SJCRH30 (cell line): ENCODE measurements around the gene DAGLA. TPM values are rescaled to one million over a fixed set of nuclear protein-coding genes. Genes with fewer than 3 reads are reported as not detected.
A peak's percentile ranks its signal among the peaks of the same experiment; 100 is the strongest.

ENCODE experiments used
- DNase-seq, 2 experiments: peaks; one replicate each; pipeline ENCODE4 v3.0.0-alpha.2; 2015 to 2020
- H3K27ac ChIP-seq: fragments of 250-450 bp; sonication (Bioruptor Pico); 2 replicates; pipeline ENCODE4 v1.5.1; 2020; ENCODE audit warnings: mild to moderate bottlenecking, moderate library complexity
- H3K27me3 ChIP-seq: fragments of 250-450 bp; sonication (Bioruptor Pico); 2 replicates; pipeline ENCODE4 v1.5.1; 2020; ENCODE audit warnings: mild to moderate bottlenecking, moderate library complexity
- H3K36me3 ChIP-seq: fragments of 250-450 bp; sonication (Bioruptor Pico); 2 replicates; pipeline ENCODE4 v1.5.1; 2020; ENCODE audit warnings: mild to moderate bottlenecking, moderate library complexity
- H3K4me1 ChIP-seq: fragments of 250-450 bp; sonication (Bioruptor Pico); 2 replicates; pipeline ENCODE4 v1.5.1; 2020; ENCODE audit warnings: mild to moderate bottlenecking, moderate library complexity
- H3K4me3 ChIP-seq: fragments of 250-450 bp; sonication (Bioruptor Pico); 2 replicates; pipeline ENCODE4 v1.5.1; 2020; ENCODE audit warnings: mild to moderate bottlenecking, moderate library complexity
- H3K9me3 ChIP-seq: fragments of 250-450 bp; sonication (Bioruptor Pico); replicated peaks from 2 replicates; pipeline ENCODE4 v1.5.1; 2020; ENCODE audit warnings: mild to moderate bottlenecking, moderate library complexity
- total RNA-seq: library from RNA; depleted of rRNA; stranded (reverse); fragments of >200 nt; shearing (Covaris generic); gene quantifications from 2 replicates; pipeline ENCODE4 v1.2.3, GENCODE V29; 2014

DAGLA gene
- total RNA-seq, 1 experiment from 2014 or later, result 2.5 TPM

DNA sequence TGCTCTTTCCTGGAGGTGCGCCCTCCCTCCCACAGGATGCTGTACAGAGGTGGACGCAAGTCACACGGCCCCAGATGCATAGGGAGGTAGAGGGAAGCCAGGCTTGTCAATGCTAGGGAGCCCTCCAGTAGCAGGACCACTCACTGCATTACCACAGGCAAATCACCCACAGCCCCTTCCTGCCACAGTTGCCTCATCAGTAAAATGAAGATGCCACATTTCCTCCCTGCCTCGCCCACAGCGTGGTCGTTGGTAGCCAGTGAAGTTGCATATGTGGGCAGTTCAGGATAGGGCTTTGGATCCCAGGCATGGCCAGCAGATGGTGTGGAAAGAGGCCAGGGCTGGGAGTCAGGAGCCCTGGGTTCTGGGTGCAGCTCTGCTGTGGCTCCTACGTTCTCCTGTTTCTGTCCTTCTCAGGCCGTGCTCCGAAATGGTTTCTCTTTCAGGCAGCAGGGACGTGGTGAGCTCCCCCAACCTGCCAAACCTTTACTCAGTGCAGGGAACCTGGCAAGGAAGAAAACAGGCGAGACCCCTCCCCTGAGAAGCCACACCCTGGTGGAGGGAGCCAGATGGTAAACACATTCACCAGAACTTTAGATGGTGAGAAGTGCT is 22.6 kb downstream of the DAGLA start:
- Histone ChIP-seq H3K4me3 (no peak overlapping the region), H3K4me1 (no peaks in the 10 kb centered on the region; the same call in 1 of the 2 replicates)
- DNase-seq, result no peak

GRCh38 chr11:61704838-61705237 is 24.6 kb downstream of the DAGLA start:
- Histone ChIP-seq H3K9me3 (no peaks in the 10 kb centered on the region), H3K4me3 (no peak overlapping the region), H3K27me3 (no peaks in the 10 kb centered on the region), H3K27ac (no peak overlapping the region), H3K4me1 (no peaks in the 10 kb centered on the region; the same call in 1 of the 2 replicates), H3K36me3 (no peaks in the 10 kb centered on the region)
- no peak for DNase-seq

More for the DNA sequence above, 22.6 kb downstream of the DAGLA start:
- Histone ChIP-seq H3K9me3 (no peaks in the 10 kb centered on the region), H3K27me3 (no peaks in the 10 kb centered on the region), H3K36me3 (no peaks in the 10 kb centered on the region), H3K27ac (no peak overlapping the region)

- Histone ChIP-seq H3K4me1 (no peaks in the 10 kb centered on the region), H3K27me3 (no peaks in the 10 kb centered on the region), H3K27ac (no peak overlapping the region)
Observed at GRCh38 chr11:61706452-61707400, 26.5 kb downstream of the DAGLA start.

DNA sequence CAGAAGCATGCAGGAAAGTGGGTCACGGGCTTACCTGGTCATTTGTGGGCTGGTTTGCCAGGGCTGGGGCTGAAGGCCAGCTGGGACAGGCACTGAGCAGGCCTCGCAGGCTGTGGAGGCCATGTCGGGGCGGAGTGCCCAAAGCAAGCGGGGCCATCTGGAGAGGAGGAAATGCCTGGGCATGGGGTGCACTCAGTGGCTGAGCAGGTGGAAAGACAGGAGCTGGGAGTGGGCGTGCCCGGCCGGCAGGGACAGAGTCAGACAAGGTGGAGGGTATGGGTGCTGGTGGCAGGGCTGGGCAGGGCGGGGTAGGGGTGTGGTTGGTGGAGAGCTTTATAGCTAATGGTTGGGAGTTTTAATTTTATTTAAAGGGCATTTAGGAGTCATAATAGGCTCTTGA is 27.4 kb downstream of the DAGLA start:
- no peak for DNase-seq
- Histone ChIP-seq H3K27ac (no peak overlapping the region), H3K4me1 (no peaks in the 10 kb centered on the region), H3K9me3 (no peaks in the 10 kb centered on the region), H3K36me3 (no peaks in the 10 kb centered on the region), H3K4me3 (no peak overlapping the region), H3K27me3 (no peaks in the 10 kb centered on the region)

More at GRCh38 chr11:61706452-61707400, 26.5 kb downstream of the DAGLA start:
- no peak overlapping the region for H3K4me3 ChIP-seq
- DNase-seq, result no peak
- H3K9me3 ChIP-seq, result no peaks in the 10 kb centered on the region
- H3K36me3 ChIP-seq, result no peaks in the 10 kb centered on the region

GRCh38 chr11:61709110-61709509 is 28.9 kb downstream of the DAGLA start:
- Histone ChIP-seq H3K9me3 (no peaks in the 10 kb centered on the region), H3K4me3 (no peak overlapping the region), H3K4me1 (no peaks in the 10 kb centered on the region; the same call in 1 of the 2 replicates)

GRCh38 chr11:61709572-61709971 is 29.4 kb downstream of the DAGLA start:
- Histone ChIP-seq H3K9me3 (no peaks in the 10 kb centered on the region), H3K27me3 (no peaks in the 10 kb centered on the region), H3K4me1 (no peaks in the 10 kb centered on the region; the same call in 1 of the 2 replicates), H3K4me3 (no peak overlapping the region), H3K27ac (no peak overlapping the region), H3K36me3 (no peaks in the 10 kb centered on the region)
- DNase-seq, result no peak

More at GRCh38 chr11:61709110-61709509, 28.9 kb downstream of the DAGLA start:
- Histone ChIP-seq H3K27ac (no peak overlapping the region), H3K36me3 (no peaks in the 10 kb centered on the region), H3K27me3 (no peaks in the 10 kb centered on the region)
- no peak for DNase-seq

DNA sequence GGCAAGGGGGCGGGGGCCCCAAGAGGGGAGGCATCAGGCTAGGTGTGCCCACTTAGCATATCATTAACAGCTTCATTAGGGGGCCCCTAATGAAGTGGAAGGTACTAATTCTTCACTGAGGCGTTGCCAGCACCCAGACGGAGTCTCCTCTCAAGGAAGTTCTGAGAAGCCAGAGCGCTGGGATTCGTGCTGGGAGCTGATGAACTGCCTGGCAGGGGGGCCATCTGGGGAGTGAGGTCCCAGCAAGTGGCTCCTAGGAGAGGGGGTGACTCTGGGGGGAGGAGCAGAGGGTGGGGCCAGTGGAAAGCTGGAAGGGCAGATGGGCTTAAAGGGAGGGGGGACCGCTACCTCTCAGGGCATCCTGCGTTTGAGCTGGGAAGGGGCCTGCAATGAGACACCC is 29.8 kb downstream of the DAGLA start:
- Histone ChIP-seq H3K4me1 (no peaks in the 10 kb centered on the region; the same call in 1 of the 2 replicates), H3K27me3 (no peaks in the 10 kb centered on the region), H3K27ac (no peak overlapping the region), H3K4me3 (no peak overlapping the region), H3K36me3 (no peaks in the 10 kb centered on the region), H3K9me3 (no peaks in the 10 kb centered on the region)
- DNase-seq, result no peak

DNA sequence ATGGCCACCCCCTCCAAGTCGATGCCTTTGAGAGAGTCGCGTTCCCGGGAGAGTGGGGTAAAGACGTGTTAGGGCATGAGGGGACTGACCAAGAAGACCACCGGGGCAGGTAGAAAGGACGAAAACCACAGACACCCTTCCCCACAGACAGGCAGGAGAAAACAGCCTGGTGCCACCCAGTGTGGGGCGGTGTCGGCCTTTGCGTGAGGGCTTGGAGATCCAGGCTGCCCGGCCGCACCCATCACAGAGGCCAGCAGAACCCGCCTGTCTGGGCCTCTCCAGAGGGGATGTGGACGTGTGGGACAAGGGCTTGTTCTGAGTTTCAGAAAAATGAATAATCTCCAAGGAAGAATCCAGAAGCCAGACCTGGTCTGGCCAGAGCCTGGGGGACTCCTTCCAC is 30.8 kb downstream of the DAGLA start:
- no peak overlapping the region for H3K27ac ChIP-seq
- H3K27me3 ChIP-seq, result no peaks in the 10 kb centered on the region
- no peaks in the 10 kb centered on the region; the same call in 1 of the 2 replicates for H3K4me1 ChIP-seq

DNA sequence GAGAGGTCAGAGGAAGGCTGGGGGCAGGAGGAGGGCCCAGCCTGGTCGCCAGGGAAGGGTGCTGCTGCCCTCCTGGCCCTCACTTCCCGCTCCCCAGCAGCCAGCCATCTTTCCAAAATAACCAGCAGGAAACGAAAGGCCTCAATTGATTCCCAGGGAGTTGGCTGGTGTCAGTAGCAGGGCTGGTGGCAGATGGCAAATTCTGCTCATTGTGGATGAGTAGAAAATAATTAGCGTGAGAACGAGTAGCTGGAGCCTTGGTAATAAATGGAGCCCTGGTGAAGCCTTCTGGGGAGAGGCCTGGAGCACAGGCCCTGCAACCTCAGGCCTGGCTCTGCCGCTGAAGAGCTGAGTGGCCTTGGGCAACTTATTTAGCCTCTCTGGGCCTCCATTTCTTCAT is 31.3 kb downstream of the DAGLA start:
- H3K36me3 ChIP-seq, result no peaks in the 10 kb centered on the region
- DNase-seq, result no peak
- H3K4me1 ChIP-seq, result no peaks in the 10 kb centered on the region; the same call in 1 of the 2 replicates
- no peak overlapping the region for H3K27ac ChIP-seq
- H3K4me3 ChIP-seq, result no peak overlapping the region
- no peaks in the 10 kb centered on the region for H3K9me3 ChIP-seq
- H3K27me3 ChIP-seq, result no peaks in the 10 kb centered on the region

More for the DNA sequence above, 30.8 kb downstream of the DAGLA start:
- Histone ChIP-seq H3K36me3 (no peaks in the 10 kb centered on the region), H3K9me3 (no peaks in the 10 kb centered on the region), H3K4me3 (no peak overlapping the region)
- no peak for DNase-seq

DNA sequence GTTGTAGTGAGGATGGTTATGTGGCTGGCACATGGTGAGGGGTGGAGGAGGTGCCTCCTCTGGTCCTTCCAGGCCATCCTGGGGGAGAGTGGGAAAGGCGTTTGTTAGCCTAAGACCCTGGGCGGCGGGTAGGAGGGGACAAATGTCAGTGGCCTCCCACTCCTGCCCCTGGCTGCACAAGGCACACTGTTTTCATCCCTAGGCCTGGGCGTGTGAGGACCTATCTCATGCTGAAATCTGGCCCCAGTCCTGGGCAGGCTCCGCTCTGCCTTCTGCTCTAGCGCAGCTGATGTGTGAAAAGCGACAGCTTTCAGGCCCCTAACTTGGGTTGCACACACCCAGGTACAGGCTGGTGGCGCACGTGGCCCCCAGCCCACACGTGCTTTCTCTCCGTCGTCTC is 32.1 kb downstream of the DAGLA start:
- Histone ChIP-seq H3K9me3 (no peaks in the 10 kb centered on the region), H3K27ac (no peak overlapping the region), H3K4me1 (no peaks in the 10 kb centered on the region; the same call in 1 of the 2 replicates), H3K36me3 (no peaks in the 10 kb centered on the region), H3K4me3 (no peak overlapping the region), H3K27me3 (no peaks in the 10 kb centered on the region)
- no peak for DNase-seq

GRCh38 chr11:61712846-61713245 is 32.7 kb downstream of the DAGLA start:
- no peak for DNase-seq
- no peaks in the 10 kb centered on the region for H3K27me3 ChIP-seq
- H3K4me3 ChIP-seq, result no peak overlapping the region
- no peaks in the 10 kb centered on the region for H3K9me3 ChIP-seq
- no peaks in the 10 kb centered on the region; the same call in 1 of the 2 replicates for H3K4me1 ChIP-seq
- no peaks in the 10 kb centered on the region for H3K36me3 ChIP-seq
- H3K27ac ChIP-seq, result no peak overlapping the region

- H3K27me3 ChIP-seq, result no peaks in the 10 kb centered on the region
- H3K4me1 ChIP-seq, result no peaks in the 10 kb centered on the region; the same call in 1 of the 2 replicates
- H3K9me3 ChIP-seq, result no peaks in the 10 kb centered on the region
- H3K27ac ChIP-seq, result no peak overlapping the region
- H3K4me3 ChIP-seq, result no peak overlapping the region
- peak in 1 of 2 experiments; percentile 42 for DNase-seq
- H3K36me3 ChIP-seq, result no peaks in the 10 kb centered on the region
Observed at GRCh38 chr11:61713464-61713863, 33.3 kb downstream of the DAGLA start.

DNA sequence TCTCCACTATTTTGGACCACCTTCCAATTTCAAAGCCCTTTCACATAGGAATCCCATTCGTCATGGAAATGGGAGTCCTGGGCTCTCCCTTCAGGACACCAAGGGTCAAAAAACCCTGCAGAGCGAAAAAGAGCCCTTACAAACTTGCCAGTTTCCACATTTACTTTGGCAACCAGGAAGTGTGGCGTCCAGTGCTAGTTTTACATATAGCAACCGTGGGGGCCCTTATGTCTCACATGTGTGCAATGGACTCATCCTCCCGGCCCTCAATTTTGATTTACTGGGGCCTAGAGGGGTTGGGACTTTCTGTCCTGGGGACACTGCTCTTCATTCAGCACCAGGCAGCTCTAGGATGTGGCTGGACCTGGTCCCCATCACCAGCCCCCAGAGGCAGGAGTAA is 33.7 kb downstream of the DAGLA start:
- Histone ChIP-seq H3K4me1 (no peaks in the 10 kb centered on the region; the same call in 1 of the 2 replicates), H3K27ac (no peak overlapping the region), H3K27me3 (no peaks in the 10 kb centered on the region), H3K36me3 (no peaks in the 10 kb centered on the region), H3K9me3 (no peaks in the 10 kb centered on the region), H3K4me3 (no peak overlapping the region)
- DNase-seq, result no peak

GRCh38 chr11:61714316-61714715 is 34.1 kb downstream of the DAGLA start:
- Histone ChIP-seq H3K4me1 (no peaks in the 10 kb centered on the region; the same call in 1 of the 2 replicates), H3K27ac (no peak overlapping the region), H3K9me3 (no peaks in the 10 kb centered on the region), H3K27me3 (no peaks in the 10 kb centered on the region), H3K4me3 (no peak overlapping the region), H3K36me3 (no peaks in the 10 kb centered on the region)
- no peak for DNase-seq

DNA sequence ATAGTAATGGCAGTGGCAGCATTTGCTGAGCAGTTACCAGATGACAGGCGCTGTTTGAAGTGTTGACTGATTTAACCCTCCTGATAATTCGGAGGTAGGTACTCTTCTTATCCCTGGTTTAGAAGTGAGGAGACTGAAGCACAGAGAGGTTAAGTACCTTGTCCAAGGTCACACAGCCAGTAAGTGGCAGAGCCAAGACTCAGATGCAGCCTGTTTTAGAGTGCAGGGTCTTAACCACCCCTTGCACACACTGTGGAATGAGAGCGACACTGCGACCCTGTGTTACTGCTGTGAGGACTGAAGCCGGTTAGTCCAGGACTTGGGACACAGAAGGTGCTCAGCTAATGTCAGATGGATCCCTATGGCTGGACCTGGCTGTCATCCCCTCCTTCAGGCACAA is 34.7 kb downstream of the DAGLA start:
- H3K4me3 ChIP-seq, result no peak overlapping the region
- H3K4me1 ChIP-seq, result no peaks in the 10 kb centered on the region; the same call in 1 of the 2 replicates
- DNase-seq, result no peak
- no peaks in the 10 kb centered on the region for H3K36me3 ChIP-seq
- H3K27ac ChIP-seq, result no peak overlapping the region
- no peaks in the 10 kb centered on the region for H3K9me3 ChIP-seq
- no peaks in the 10 kb centered on the region for H3K27me3 ChIP-seq
